Dedifferentiated amniotic fluid mesenchymal stem cell (primary cell): ENCODE measurements around the gene RHOB.
"Not testable (repeated sequence)": the region's sequence is repeated elsewhere in the genome, so short reads cannot be mapped to it uniquely, and the experiment has no call there.

Experiments used
- DNase-seq: peaks from one replicate; pipeline ENCODE4 v3.0.0-alpha.2; 2016; ENCODE audit errors: extremely low spot score

RHOB gene

GRCh38 chr2:20453087-20453486, 6.2 kb downstream of the RHOB start:
- DNase-seq, result no peak

DNA sequence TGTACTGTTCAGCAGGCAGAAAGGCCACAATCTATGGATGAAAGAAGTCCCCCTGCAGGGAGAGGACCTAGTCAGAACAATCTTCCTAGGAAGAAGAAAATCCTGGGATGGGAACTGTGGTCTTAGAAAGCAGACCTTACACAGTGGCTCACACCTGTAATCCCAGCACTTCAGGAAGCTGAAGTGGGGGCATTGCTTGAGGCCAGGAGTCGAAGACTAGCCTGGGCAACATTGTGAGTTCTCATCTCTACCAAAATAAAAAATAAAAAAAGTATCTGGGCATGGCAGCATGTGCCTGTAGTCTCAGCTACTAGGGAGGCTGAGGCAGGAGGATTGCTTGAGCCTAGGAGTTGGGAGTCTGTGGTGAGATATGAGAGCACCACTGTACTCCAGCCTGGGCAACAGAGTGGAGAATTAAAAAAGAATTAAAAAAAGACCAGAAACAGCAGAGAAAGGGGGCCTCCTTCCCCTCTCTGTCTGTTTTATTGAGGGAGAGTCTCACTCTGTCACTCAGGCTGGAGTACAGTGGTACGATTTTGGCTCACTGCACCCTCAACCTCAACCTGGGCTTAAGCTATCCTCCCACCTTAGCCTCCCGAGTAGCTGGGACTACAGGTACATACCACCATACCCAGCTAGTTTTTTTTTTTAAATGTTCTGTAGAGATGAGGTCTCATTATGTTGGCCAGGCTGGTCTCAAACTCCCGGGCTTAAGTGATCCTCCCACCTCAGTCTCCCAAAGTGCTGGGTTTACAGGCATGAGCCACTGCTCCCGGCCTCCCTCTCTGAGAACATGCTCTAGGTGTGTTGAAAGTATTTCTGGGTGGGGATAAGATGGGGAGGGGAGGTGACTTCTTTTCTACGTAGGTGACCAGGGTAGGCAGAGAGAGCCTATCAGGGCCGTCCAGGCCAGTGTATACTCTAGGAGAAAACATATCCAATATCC, 7.4 kb downstream of the RHOB start:
- no peak for DNase-seq

- no peak for DNase-seq
Observed at GRCh38 chr2:20455076-20455587, 8.3 kb downstream of the RHOB start.

DNA sequence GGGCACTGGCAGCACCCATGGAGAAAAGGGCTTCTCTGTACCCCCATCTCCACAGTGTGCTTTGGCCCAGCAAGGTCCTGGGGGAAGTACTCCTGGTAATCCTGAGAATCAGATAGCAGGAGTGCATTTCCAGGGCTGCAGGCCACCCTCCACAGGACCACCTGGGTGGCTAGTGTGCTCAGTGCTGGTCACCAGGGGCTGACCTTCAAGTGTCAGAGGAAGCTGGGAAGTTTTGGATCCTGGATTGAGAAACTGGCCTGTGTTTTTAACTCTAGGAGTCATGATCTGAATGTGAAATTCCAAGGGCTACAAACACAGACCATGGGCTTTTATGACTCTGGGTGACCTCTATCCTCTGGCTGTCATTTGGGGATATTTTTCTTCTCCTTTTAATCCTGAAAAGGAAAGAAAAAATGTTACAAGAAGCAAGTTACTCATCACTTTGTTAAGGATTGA, 9.3 kb downstream of the RHOB start:
- no peak for DNase-seq

- DNase-seq, result no peak
Observed at GRCh38 chr2:20456636-20457426, 10.0 kb downstream of the RHOB start.

- no peak for DNase-seq
Observed at GRCh38 chr2:20457661-20458630, 11.1 kb downstream of the RHOB start.

DNA sequence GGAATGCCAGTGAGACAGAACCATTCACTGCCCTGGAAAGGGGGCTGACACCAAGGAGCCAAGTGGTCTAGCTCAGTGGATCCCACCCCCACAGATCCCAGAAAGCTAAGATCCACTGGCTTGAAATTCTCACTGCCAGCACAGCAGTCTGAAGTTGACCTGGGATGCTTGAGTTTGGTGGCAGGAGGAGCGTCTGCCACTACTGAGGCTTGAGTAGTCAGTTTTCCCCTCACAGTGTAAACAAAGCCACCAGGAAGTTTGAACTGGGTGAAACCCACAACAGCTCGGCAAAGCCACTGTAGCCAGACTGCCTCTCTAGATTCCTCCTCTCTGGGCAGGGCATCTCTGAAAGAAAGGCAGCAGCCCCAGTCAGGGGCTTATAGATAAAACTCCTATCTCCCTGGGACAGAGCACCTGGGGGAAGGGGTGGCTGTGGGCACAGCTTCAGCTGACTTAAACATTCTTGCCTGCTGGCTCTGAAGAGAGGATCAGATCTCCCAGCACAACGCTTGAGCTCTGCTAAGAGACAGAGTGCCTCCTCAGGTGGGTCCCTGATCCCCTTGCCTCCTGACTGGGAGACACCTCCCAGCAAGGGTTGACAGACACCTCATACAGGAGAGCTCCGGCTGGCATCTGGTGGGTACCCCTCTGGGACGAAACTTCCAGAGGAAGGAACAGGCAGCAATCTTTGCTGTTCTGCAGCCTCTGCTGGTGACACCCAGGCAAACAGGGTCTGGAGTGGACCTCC, 12.0 kb downstream of the RHOB start:
- not testable (repeated sequence) for DNase-seq

- DNase-seq, result no peak
Observed at GRCh38 chr2:20465716-20466394, 19.0 kb downstream of the RHOB start.

DNA sequence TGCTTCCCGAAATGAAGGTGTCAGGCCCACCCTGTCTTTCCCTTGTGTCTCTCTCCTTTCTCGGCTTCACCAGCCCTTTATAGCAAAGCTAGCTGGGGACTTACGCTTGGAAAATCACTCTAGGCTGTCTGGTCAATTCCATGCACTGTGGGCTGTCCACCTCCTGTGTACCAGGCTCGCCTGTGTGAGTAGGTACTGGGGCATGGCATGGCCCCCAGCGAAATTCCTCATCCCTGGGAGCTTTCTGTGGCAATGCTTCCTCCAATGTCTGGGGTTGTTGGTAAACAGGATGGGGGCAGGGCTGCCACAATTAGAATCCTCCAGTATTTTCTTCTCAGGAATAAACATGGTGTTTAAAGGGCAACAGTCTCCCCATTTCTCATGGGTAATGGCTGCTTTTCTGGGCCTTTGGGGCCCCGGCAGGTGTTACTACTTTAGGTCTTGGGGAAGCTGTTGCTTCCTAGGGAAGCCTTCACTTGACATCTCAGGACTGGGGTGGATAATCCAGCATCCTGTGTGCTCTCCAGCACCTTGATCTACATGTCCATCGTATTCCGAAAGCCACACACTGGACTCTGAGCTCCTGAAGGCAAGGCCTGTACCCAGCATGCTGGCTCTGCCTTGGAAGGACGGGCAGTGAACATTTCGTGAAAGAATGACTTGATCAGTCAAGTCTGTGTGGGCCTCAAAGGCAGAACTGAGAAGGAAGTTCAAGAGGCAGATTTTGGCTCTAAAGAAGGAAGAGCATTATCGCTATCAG, 21.1 kb downstream of the RHOB start:
- no peak for DNase-seq

DNA sequence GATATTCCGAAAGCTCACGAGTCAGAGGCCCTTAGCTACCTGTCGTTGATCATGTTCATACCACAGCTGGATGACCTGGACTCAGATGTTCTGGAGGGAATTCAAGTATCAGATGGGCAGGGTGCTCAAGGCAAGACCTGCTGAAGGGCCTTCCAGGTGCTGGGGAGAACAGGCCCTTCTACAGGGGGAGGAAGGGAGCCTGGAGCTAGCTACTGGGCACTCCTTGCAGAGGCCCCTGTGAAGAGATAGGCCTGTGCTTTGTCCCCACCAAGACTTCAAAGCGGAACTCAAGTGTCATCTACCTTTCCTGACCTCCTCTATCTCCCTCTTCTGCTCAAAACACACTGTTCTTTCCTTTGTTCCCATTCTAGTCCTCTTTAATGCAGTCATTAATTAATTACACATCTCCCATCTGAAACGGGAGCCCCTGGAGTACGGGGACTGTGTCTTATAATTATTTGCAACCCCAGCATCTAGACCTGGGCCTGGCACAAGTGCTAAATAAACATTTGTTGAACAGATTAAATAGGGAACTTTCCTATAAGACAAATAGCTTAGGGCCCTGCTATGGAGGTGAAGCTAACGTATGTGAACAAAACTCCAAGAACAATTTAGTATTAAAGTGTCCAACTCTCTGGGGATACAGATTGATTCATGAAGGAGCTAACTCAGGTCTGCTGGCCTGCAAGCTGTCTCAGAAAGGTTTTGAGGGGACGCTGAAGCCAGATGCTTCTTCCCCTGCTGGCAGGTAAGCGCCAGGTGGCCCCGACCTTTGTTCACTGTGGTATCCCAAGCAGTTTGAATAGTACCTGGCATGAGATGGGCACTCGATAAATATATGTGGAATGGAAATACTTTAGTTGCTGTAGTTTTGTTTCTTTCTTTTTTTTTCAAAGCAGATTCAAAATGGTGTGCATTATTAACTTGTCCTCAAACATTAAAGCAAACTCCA, 22.0 kb downstream of the RHOB start:
- DNase-seq, result no peak

DNA sequence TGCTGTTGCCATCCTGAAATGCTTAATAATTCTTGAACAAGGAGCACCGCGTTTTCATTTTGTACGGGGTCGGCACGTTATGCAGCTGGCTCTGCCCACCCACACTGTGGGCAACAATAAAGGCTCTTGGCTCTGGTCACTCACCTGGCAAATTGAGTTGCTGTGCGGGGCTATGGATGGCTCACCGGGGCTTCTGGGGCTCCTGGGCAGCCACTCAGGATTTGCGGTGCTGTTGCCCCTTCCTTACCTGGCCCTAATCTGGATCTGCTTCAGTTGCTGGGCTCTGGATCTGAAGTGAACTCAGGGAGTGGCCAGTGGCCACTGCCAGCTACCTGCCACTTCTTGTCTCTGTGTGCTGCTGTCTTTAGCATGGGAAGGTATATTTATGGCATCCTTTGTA, 22.7 kb downstream of the RHOB start:
- DNase-seq, result no peak

DNA sequence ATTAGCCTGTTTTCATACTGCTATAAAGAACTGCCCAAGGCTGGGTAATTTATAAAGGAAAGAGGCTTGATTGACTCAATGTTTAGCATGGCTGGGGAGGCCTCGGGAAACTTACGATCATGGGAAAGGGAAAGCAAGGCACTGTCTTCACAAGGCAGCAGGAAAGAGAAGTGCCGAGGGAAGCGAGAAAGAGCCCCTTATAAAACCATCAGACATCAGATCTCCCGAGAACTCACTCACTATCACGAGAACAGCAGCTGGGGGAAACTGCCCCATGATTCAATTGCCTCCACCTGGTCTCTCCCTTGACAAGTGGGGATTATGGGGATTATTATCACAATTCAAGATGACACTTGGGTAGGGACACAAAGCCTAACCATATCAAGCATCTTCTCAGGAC, 23.3 kb downstream of the RHOB start:
- DNase-seq, result no peak

- no peak for DNase-seq
Observed at GRCh38 chr2:20471148-20471547, 24.3 kb downstream of the RHOB start.

- no peak for DNase-seq
Observed at GRCh38 chr2:20471902-20472559, 25.2 kb downstream of the RHOB start.

DNA sequence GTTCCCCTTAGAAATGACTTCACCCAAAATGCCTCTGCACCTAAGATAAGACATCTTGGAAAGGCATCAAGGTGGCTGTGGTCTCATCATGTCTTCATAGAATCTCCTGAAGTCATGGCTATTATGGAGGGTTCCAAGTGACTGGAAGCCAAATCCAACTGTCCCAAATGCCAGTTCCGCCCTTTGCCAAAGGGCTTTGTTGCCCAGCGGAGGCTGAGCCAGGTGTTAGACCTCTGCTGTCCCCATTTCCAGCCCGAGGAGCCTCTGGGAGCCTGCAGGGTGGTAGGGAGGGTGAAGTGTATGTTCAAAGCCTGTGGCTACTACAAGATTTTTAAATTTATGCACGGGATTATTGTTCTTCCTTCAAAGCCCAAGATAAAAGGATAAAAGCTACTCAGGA, 25.7 kb downstream of the RHOB start:
- no peak for DNase-seq

DNA sequence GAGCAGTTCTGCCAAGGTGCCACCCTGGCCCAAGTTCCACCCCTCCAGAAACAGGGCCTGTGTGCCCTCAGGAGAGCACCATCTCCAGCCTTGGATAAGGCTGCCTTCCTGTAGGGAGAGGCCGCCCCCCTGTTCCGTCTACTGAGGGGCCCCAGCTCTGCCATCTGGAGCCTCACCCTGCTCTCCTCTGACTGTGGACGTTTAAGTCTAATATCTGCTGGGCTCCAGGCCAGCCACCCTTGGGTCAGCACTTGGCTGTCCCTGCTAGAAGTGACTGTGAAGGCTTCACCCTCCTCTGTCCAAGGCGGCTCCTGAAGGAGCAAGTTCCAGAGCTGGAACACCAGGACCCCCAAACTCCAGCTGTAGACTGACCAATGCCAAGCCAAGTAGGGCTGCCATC, 26.3 kb downstream of the RHOB start:
- DNase-seq, result no peak

- DNase-seq, result no peak
Observed at GRCh38 chr2:20474757-20475566, 28.1 kb downstream of the RHOB start.
